H1 (cell line): Measurements from ENCODE around the gene CTIF. TPM values are rescaled to one million over a fixed set of nuclear protein-coding genes. Genes with fewer than 3 reads are reported as not detected.

Source experiments
- CTBP2 ChIP-seq: IDR thresholded peaks from 2 replicates; pipeline ENCODE4 v1.7.0; 2011; ENCODE audit warnings: borderline replicate concordance, mild to moderate bottlenecking, moderate library complexity, mixed read lengths, low read length; ENCODE audit not compliant: insufficient read depth, insufficient read length
- polyA plus RNA-seq, 7 experiments: library from polyadenylated mRNA; depleted of rRNA in 3 of 7; stranded (reverse) in 5 of 7; unstranded in 2 of 7; fragments of >200 nt in 5 of 7; fragments of 200-250 nt in 2 of 7; gene quantifications; 1 replicate in 5 of 7; 2 replicates in 1 of 7; 4 replicates in 1 of 7; pipeline versions ENCODE4 v1.2.1 to v1.2.3, GENCODE V29; 2011 to 2013; ENCODE audit warnings: missing spikeins in 2 of 7, mixed read lengths in 2 of 7
- total RNA-seq: library from RNA; stranded (reverse); fragmentation: NEBNext Ultra II Directional; extraction: Animal tissue kit (Norgen Biotek cat#: 25700); gene quantifications from 2 replicates; pipeline ENCODE4 v1.2.1, GENCODE V29; 2021

CTIF gene
- total and polyA plus RNA-seq, 2 of the 8 experiments (the other 6 are each of a cell fraction or from before 2014, with no cell fraction given): 9.0 to 17.8 TPM

DNA sequence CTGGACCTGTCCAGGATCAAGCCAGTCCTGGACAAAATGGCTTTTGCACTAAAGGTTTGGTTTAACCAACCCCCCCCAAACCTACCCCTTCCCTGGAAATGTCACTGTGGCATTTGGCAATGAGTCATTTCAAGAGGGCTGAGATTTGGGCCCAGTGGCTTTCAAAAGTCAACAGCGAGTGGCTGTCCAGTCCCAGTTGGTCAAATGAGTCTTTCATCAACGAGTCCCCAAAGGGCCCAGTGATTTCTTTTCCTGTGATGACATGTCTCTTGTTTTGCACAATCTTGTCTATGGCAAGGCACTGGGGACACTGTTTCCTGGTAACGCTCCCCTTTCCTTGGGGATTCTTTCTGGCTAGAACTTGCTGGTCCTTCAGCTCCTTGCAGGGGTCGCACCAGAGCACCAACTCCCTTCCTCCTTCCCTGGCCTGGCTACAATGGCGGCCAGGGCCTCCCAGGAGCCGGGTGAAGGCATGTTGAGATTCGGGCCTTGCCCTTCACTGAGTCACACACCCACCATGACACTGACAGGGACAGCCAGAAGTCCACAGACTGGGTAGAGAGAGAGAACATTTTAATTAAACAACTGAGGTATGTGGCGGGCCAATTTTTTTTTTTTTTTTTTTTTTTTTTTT lies 324.7 kb downstream of the CTIF start (continued):
- no peak for TF ChIP-seq CTBP2
- TF ChIP-seq, all 59 proteins: peak for 0
